Measurements from ENCODE around the gene TAF3. TPM values are rescaled to one million over a fixed set of nuclear protein-coding genes. Genes with fewer than 3 reads are reported as not detected.

TAF3 gene
- total RNA-seq, 3 donors from 2014 or later: 7.4 to 9.7 (median 9.2) TPM

- DNase-seq (ENCODE audit: low spot score in 2 of 2): no peak
- Histone ChIP-seq H3K4me1 (no peaks in the 10 kb centered on the region), H3K27ac (no peak overlapping the region), H3K4me3 (no peak overlapping the region), H3K9me3 (no peaks in the 10 kb centered on the region), H3K36me3 (peaks cover 8% of the 10 kb centered on the region), H3K27me3 (no peaks in the 10 kb centered on the region)
- intact Hi-C loops (cut with DNase I; ENCODE audit: low total_unique reads): no loop called here
- TF ChIP-seq POLR2A (IDR thresholded peaks at IDR 0.05) (no peak), POLR2AphosphoS5 (IDR thresholded peaks at IDR 0.05) (no peak), CTCF (IDR thresholded peaks at IDR 0.05) (no peak)
Measured at GRCh38 chr10:7826971-7827370, 8.7 kb downstream of the TAF3 start.

- H3K4me3 ChIP-seq: no peak overlapping the region
- no peak for DNase-seq (ENCODE audit: low spot score in 2 of 2)
Measured at GRCh38 chr10:7829289-7829834, 11.1 kb downstream of the TAF3 start.

GRCh38 chr10:7832060-7832459 is 13.8 kb downstream of the TAF3 start:
- Histone ChIP-seq H3K4me3 (no peak overlapping the region), H3K27ac (no peak overlapping the region), H3K27me3 (no peaks in the 10 kb centered on the region), H3K4me1 (no peaks in the 10 kb centered on the region), H3K36me3 (no peaks in the 10 kb centered on the region), H3K9me3 (no peaks in the 10 kb centered on the region)
- no peak for DNase-seq (ENCODE audit: low spot score in 2 of 2)
- TF ChIP-seq POLR2AphosphoS5 (IDR thresholded peaks at IDR 0.05): no peak
- no peak for TF ChIP-seq CTCF (IDR thresholded peaks at IDR 0.05)
- TF ChIP-seq POLR2A (IDR thresholded peaks at IDR 0.05): no peak
- intact Hi-C loops (cut with DNase I; ENCODE audit: low total_unique reads): no loop called here

More at GRCh38 chr10:7829289-7829834, 11.1 kb downstream of the TAF3 start:
- no peaks in the 10 kb centered on the region for H3K9me3 ChIP-seq
- peaks cover 8% of the 10 kb centered on the region for H3K36me3 ChIP-seq
- no peak overlapping the region for H3K27ac ChIP-seq
- intact Hi-C loops (cut with DNase I; ENCODE audit: low total_unique reads): no loop called here
- no peaks in the 10 kb centered on the region for H3K27me3 ChIP-seq
- no peaks in the 10 kb centered on the region for H3K4me1 ChIP-seq
- TF ChIP-seq POLR2A (IDR thresholded peaks at IDR 0.05) (no peak), CTCF (IDR thresholded peaks at IDR 0.05) (no peak), POLR2AphosphoS5 (IDR thresholded peaks at IDR 0.05) (no peak)

- no peak for DNase-seq (ENCODE audit: low spot score in 2 of 2)
- Histone ChIP-seq H3K4me1 (no peaks in the 10 kb centered on the region), H3K27ac (no peak overlapping the region), H3K27me3 (no peaks in the 10 kb centered on the region), H3K9me3 (no peaks in the 10 kb centered on the region), H3K4me3 (no peak overlapping the region), H3K36me3 (no peaks in the 10 kb centered on the region)
- TF ChIP-seq POLR2A (IDR thresholded peaks at IDR 0.05) (no peak), POLR2AphosphoS5 (IDR thresholded peaks at IDR 0.05) (no peak), CTCF (IDR thresholded peaks at IDR 0.05) (no peak)
- intact Hi-C loops (cut with DNase I; ENCODE audit: low total_unique reads): no loop called here
Measured at GRCh38 chr10:7833210-7833609, 14.9 kb downstream of the TAF3 start.

GRCh38 chr10:7834262-7834661 is 16.0 kb downstream of the TAF3 start:
- H3K4me1 ChIP-seq: no peaks in the 10 kb centered on the region
- H3K9me3 ChIP-seq: no peaks in the 10 kb centered on the region
- no peaks in the 10 kb centered on the region for H3K27me3 ChIP-seq
- TF ChIP-seq POLR2AphosphoS5 (IDR thresholded peaks at IDR 0.05) (no peak), CTCF (IDR thresholded peaks at IDR 0.05) (no peak), POLR2A (IDR thresholded peaks at IDR 0.05) (no peak)
- H3K27ac ChIP-seq: no peak overlapping the region
- DNase-seq (ENCODE audit: low spot score in 2 of 2): no peak
- intact Hi-C loops (cut with DNase I; ENCODE audit: low total_unique reads): no loop called here
- H3K36me3 ChIP-seq: no peaks in the 10 kb centered on the region
- H3K4me3 ChIP-seq: no peak overlapping the region

Data from breast epithelium (tissue), 4 donors.